K562 (cell line): Measurements from ENCODE around the gene MACROD2.

Experiments used
- CTCF ChIP-seq, 3 experiments: IDR thresholded peaks in 2 of 3; conservative IDR thresholded peaks in 1 of 3; 2 replicates each; pipeline ENCODE4 v1.5.1; 2011 to 2012; ENCODE audit warnings: low read length in 3 of 3, mild to moderate bottlenecking in 3 of 3, control low read depth in 2 of 3, improper control_type of control experiment in 1 of 3, inconsistent platforms in 1 of 3, low read depth in 1 of 3, mixed read lengths in 1 of 3, moderate library complexity in 1 of 3; ENCODE audit not compliant: insufficient read depth in 2 of 3
- PATZ1 ChIP-seq: fragments of 250-450 bp; sonication (Bioruptor Pico); IDR thresholded peaks from 2 replicates; pipeline ENCODE4 v1.5.0; 2020; ENCODE audit warnings: mild to moderate bottlenecking, borderline replicate concordance
- POLR2AphosphoS2 ChIP-seq: IDR thresholded peaks from 2 replicates; pipeline ENCODE4 v1.6.1; 2012; ENCODE audit warnings: low read length, improper control_type of control experiment
- POLR2AphosphoS5 ChIP-seq: IDR thresholded peaks from 2 replicates; pipeline ENCODE4 v1.6.1; 2011; ENCODE audit warnings: mild to moderate bottlenecking, low read depth, low read length, moderate library complexity; ENCODE audit not compliant: control insufficient read depth, insufficient read depth
- ZKSCAN1 ChIP-seq: fragments of 150-350 bp; IDR thresholded peaks from 2 replicates; pipeline ENCODE4 v1.6.1; 2016; ENCODE audit warnings: low read depth, low read length
- ZNF668 ChIP-seq: fragments of 250-450 bp; sonication (Bioruptor Pico); IDR thresholded peaks from 2 replicates; pipeline ENCODE4 v1.8.0; 2022; ENCODE audit warnings: mild to moderate bottlenecking, inconsistent platforms

- no peak for TF ChIP-seq ZNF668 (CRISPR knock-in tag)
- no peak for TF ChIP-seq POLR2AphosphoS2
- TF ChIP-seq ZKSCAN1, result no peak
- no peak for TF ChIP-seq POLR2AphosphoS5
- no peak for TF ChIP-seq PATZ1 (CRISPR knock-in tag)
- TF ChIP-seq CTCF (IDR thresholded peaks at IDR 0.05 in 2 of 3, conservative IDR thresholded peaks at IDR 0.05 in 1 of 3; ENCODE audit: insufficient read depth in 2 of 3, low read depth in 1 of 3, low read length in 3 of 3), result no peak
These were observed 1574.8 kb downstream of the MACROD2 start for GRCh38 chr20:15570156-15570555.
